Amniotic stem cell (primary cell): Measurements from ENCODE around the gene MEF2A.
"Not testable (repeated sequence)": the region's sequence is repeated elsewhere in the genome, so short reads cannot be mapped to it uniquely, and the experiment has no call there.

Source experiments
- DNase-seq: peaks from one replicate; lab custom pipeline; 2025; lab: John Stamatoyannopoulos, UW

Gene MEF2A

DNA sequence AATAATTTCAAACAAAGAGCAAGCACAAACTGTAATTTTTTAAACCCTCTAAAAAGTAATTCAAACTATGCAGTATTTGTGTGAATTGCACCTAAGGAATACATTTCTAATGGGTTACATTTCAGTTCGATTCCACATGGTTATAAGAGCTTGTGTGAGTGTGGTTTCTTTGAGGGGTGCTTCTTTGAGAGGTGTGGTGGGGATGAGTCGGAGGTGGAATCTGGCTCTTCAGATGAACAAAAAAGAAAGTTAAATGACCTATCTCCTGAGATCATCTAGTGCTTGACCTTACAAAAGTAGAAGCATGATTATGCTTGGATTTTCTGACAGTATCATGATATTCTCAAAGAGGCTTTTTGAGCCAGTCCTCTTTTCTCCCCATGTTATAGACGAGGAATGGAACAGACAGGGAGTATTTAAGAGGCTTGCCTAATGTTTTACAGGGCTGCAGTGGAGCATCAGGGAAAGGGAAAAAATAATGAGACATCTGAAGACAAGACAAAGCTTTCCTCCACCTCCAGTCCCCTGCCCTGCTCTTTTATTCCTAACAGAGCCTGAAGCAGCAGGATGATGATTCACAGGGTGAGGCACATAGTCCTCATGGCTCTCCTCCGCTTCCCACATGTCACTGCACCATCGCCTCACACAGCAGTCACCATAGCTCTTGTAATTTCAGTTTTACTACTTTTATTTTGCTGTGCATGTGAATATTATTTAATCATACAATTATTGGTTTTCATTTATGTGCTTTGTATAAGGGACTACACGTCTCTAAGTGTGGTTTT lies 85.4 kb downstream of the MEF2A start:
- DNase-seq, result peak; percentile 19

DNA sequence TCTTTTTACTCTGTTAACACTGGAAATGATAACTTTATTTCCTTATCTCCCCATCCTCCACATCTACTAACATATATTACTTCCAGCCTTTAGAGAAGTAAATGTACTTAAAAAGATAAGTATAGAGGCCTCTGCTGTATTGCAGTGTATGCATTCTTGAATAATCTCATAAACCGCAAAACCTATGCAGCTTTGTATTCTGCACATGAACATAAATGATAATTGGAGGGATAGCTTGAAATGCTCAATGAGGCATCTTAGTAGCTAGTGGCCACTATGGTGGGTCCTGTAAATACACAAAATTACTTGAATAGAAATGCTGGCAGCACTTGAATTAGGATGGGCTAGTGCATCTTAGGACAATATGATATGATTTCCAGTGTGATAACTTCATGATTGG lies 90.4 kb downstream of the MEF2A start:
- no peak for DNase-seq

DNA sequence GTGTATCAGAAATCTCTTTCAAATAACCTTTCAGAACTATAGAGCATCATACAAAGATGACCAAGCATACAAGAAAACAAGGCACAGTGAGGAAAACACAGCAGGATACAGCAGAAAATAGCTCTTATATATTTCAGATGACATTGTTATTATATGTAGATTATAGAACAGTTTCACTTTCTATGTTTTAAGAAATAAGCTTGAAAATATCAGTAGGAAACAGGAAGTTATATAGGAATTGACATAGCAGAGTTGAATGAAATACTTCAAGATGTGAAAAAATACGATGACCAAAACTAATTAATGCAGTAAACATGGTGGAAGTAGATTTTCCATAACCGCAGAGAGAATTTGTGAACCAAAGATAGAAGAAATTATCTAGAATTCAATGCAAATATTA lies 92.2 kb downstream of the MEF2A start:
- DNase-seq, result no peak

DNA sequence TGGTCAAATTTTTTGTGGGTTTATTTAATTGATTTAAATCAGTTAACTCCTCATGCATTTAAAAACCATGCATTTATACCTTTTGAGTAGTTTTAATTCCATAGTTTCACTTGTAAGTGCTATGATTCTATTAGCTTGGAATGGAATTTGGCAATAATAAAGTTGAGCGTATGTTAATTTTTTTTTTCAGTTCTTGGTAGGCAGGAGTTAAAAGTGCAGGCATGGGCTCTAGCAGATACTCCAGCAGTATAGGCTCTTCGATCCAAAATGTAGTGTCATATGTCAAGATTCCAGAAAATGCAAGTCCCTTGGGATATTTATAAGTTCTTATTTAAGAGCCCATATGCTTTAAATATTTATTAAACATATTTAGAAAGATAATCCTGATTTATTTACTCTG lies 97.1 kb downstream of the MEF2A start:
- DNase-seq, result no peak

DNA sequence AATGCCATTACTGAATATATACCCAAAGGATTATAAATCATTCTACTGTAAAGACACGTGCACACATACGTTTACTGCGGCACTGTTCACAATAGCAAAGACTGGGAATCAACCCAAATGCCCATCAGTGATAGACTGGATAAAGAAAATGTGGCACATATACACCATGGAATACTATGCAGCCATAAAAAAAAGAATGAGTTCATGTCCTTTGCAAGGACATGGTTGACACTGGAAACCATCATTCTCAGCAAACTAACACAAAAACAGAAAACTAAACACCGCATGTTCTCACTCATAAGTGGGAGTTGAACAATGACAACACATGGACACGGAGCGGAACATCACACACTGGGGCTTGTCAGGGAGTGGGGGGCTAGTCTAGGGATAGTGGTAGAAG lies 100.3 kb downstream of the MEF2A start:
- not testable (repeated sequence) for DNase-seq

DNA sequence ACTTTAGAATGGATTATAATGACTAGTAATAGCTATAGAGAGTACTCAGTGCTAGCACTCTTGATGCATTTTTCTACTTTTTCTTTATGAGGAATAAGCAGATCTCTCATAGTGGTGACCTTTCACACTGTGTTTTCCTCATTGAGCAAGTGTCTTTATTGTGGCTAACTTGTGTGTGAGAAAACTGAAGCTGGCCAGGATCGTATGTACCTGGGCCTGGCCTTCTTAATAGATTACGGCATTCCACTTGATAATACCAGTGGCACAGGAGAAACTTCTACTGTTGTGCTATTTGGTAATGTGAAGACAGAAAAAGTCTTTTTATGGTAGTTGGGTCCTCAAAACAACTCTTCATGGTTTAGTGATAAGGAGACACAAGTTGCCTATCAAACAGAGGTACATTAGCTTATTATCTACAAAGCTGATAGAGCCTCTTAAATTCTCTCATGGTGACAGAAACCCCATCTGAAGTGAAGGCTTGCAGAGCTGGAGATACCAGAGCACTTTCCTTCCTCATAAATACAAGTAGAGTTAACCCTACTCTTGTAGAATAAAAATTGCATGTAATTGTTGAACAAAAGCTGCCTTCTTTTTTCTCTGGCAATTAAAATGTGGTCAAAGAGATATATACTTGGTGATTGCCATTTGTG lies 102.9 kb downstream of the MEF2A start:
- DNase-seq, result no peak

DNA sequence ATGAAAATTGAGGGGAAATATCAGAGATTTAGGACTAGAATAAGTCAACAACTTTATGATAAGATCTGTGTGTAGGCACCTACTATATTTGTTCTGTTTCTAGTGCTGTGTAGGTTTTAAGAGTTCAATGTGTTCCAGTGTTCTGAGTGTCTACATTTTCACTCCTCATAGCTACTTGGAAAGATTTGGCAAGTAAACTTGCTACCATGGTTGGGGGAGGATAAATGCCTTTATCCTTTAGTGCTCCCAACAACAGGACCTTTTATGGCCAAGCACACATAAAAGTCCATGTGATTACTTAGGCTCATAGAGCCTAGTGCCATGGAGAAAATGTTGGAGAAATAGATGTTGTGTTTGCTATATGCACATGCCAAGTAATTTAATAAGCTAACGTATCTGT lies 103.5 kb downstream of the MEF2A start:
- no peak for DNase-seq

DNA sequence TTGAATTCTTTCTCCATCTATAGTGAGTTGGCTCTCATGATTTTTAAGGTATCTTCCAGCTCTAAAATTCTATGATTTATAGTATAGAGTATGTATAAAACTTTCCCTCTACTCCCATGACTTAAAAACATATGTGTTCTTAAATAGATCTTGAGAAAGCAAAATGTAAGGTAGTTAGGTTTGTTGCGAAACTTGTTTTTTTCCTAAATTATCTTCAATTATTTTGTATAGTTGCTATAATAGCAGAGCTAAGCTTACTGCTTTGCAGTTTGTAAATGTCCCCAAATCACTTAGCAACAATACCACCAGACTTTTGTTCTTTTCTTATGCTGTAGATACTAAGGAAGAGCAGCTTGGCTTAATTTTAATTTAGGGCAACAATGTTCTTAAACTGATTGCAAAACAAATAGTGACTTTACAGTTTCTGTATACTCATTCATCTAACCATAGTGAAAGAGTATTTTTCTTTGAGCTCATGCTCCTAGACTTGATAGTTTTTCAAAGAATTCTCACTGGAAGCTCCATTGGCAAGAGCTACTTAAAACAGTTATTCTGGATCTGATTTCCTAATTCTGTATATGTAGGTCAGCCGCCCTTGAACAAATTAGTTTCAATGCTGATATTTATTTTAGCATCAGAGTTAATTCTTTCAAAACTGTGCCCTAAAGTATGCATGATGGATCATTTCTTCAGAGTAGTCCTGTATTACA lies 106.3 kb downstream of the MEF2A start:
- DNase-seq, result no peak

DNA sequence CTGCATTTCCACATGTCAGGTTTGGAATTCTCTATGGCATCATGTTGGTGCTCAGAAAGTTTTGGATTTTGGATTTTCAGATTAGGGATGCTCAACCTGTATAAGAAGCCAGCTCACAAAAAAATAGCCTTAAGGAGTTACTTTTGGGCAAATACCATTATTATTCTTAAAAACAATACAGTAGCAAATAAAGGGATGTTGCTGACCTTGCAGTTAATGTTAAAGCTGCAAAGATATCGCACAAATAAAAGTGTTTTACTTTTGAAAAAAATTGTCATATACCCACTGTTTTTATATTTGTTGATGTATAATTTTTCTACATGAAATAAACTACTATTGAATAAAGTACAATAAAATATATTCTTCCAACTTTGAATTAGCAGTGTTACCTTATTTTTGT lies 107.3 kb downstream of the MEF2A start:
- DNase-seq, result no peak

DNA sequence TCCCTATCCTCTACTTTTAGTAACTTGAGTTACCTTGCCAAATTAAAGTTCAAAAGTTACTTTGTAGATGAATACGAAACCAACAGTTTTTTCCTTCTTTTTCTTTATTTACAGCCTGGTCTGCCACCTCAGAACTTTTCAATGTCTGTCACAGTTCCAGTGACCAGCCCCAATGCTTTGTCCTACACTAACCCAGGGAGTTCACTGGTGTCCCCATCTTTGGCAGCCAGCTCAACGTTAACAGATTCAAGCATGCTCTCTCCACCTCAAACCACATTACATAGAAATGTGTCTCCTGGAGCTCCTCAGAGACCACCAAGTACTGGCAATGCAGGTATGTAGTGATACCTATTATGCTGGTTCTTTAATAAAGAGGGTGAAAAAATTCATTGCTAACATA lies 108.5 kb downstream of the MEF2A start:
- no peak for DNase-seq

DNA sequence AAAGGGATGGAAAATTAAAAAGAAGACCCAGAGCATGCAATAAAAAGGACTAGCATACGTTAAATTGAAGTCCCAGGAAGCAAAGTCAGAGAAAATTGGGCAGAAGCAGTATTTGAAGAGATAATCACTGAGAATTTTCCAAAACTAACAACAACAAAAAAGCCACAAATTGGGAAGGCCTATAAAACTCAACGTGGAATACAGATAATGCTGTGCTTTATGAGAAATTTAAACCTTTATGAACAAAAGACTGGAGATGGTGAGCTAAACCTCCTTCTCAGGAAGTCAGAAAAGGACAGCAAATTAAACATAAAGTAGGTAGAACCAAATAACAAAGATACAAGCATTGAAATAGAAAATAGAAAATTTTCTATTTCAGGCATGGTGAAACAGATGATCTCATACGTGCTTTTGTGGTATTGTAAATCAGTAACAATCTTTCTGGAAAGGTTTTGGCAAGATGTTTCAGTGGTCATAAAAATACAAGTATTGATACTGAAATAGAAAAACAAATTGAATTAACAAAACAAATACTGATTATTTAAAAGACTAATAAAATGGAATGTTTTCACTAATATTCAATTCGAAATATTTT lies 111.9 kb downstream of the MEF2A start:
- no peak for DNase-seq

DNA sequence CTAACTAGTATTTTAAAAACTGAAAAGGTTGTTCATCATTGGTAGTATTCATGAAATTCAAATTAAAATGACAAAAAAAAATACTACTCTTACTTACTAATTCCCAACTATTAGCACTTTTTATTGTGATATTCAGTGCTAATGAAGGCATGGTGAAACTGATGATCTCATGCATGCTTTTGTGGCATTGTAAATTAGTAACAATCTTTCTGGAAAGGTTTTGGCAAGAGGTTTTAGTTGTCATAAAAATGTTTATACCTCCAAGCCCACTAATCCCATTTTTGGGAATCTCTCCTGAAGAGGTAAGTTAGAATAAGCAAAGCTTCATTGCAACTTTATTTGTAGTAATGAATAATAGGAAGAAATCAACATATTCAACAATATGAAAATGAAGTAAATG lies 114.5 kb downstream of the MEF2A start:
- DNase-seq, result no peak

DNA sequence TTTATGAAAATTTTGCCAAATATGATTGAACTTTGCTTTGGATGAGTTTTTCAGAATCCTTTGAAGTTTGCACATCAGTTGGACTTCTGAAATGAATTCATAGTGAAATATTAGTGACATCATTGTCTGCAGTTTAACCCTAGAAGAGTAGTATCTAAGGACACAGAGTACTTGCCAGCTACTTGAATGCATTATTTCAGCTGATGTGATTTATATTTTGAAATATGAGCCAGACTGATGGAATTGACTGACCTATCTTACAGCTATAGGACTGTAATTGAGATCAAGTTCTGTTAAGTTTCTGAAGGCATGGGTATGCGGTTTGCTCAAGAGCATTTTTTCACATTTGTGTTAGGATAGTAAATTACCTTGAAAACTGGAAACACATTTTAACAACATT lies 116.2 kb downstream of the MEF2A start:
- DNase-seq, result no peak

DNA sequence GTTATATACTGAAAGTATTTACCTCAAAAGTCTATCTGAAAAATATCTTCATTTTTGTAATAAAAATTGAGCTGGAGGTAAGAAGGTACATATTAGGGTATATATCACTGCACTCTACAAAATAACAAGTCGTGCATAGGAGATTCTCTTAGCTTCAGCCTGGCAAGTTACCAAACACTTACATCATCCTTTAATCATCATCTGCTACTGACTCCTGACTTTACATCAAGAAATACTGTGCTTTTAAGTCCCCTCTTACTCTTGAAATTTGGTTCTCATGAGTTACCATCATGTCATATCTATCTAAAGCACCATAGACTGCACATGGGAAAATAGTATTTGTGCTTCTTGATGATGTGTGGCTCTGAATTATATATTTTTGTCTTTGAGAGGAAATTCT lies 116.7 kb downstream of the MEF2A start:
- DNase-seq, result peak; percentile 50

DNA sequence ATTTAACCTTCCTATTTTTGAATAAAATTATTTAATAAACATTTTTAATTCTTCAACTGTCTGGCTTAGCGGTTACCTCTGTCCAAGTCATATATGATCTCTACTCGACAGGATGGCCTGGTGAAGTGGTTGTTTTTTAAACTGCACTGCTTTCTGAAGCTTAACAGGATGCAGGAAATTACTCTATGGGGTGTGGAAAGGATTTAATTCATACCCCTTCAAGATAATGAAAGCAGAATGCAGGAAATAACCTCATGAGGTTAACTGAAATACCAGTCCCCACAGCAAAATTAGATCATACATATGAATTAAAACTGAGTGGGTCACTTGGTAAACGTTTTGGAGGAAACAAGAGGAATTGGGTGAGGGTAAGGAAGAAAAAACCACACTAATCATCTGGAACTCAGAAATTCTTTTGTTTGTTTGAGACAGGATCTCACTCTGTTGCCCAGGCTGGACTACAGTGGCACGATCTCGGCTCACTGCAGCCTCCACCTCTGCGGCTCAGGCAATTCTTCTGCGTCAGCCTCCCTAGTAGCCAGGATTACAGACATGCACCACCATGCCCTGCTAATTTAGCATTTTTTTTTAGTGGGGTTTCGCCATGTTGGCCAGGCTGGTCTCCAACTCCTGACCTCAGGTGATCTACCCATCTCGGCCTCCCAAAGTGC lies 117.4 kb downstream of the MEF2A start:
- no peak for DNase-seq

DNA sequence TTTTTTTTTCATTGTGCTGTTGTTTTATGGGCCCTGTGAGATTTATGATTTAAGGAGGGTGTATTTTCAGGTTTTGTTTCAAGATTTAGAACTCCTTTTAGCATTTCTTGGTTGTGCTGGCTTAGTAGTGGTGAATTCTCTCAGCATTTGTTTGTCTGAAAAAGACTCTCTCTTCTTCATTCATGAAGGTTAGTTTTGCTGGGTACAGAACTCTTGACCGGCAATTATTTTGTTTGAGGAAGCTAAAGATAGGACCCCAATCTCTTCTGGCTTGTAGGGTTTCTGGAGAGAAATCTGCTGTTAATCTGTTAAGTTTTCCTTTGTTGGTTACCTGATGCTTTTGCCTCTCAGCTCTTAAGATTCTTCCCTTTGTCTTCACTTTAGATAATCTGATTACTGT lies 120.5 kb downstream of the MEF2A start:
- DNase-seq, result no peak

DNA sequence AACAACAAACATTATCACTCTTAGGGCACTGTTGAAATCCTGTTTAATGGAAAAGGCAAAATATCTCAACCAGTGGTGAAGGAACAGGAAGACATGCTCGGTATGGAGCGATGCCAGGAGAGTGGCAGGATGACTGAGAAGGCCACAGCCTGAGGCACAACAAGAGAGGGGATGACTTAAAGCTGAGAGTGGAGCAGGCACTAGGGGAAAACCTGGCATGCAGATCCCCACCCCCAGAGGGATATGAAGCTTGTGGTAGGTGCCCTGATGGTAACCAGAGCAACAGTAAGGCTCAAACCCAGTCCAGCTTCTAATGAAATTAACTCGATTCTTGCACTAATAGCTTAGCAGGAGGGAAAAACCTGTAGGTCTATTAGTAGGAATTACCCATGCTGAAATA lies 127.0 kb downstream of the MEF2A start:
- DNase-seq, result no peak

DNA sequence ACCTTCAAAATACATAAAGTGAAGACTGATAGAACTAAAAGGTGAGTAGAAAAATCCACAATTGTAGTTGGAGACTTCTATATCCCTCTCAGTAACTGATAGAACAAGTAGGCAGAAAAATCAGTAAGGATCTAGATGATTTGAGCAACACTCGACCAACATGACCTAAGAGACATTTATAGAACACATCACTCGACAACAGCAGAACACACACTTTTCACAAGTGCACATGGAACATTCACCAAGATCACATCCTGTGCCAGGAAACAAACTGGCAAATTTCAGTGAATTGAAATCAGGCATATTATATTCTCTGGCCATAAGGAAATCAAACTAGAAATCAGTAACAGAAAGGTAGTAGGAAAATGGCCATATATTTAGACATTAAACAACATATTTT lies 130.3 kb downstream of the MEF2A start:
- DNase-seq, result no peak

DNA sequence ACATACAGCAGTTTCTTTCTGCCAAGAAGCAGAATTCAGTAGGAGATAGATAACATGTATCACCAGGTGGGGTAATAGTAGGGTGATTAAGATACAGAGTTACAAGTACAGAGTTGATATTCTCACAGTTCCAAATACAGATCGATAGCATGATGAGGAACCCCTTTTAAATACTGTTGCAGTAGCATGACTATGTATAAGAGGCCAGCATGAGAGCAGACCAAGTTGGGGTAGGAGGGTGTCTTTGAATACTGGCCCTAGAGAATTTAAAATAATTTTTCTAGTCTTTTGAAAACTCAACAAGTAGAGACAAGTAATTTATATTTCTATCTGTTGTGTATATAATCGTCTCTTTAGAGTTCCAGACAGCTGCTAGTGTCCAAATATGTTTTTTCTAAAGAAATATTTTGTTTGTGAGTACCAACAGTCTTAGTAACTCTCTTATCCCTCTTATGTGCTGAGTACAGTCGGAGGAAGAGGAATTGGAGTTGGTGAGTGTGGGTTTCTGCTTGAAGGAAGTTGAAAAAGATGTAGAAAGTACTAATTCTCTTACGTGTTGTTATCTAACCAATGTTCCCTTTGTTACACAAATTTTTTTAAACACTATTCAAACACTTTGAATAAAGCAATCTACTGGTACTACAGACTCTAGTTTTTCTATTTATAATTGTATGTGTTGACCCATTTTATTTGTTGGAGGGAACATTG lies 137.3 kb downstream of the MEF2A start:
- DNase-seq, result no peak

DNA sequence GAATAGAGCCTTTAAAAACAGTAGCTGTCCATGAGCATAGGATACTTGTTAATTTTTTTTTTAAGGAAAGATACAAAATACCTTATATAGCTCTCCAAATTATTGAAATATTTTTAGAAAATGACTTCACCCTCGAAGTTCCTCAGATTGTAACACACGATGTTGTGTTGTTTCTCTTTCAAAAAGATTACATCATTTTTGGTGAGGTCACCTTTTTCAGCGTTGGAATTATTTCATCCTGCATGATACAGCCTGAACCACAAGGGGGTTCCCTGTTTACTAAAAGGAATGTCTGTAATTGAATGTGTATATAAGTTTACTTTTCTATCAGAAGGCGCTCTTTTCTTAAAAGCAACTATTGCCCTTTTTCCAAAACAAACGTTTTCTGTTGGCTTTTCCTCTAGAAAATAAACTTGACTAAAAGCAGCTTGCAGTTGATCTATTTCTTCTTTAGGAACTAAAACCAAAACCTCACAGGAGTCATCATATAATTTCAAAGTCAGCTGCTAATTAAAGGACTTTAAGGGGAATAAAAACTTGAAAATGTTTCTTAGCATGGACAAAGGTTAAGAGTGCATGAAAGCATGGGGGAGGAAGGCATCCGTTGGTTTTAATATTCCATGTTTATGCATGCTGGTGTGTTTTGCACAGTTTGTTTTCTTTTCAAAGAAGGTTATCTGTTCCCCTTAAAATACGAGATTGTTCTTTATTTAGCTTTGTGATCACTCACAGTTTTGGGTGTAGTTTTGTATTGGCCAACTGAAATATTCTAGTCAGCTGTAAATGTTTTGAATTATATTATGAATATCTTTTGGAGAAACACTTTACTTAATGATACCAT lies 138.0 kb downstream of the MEF2A start:
- peak; percentile 79 for DNase-seq

DNA sequence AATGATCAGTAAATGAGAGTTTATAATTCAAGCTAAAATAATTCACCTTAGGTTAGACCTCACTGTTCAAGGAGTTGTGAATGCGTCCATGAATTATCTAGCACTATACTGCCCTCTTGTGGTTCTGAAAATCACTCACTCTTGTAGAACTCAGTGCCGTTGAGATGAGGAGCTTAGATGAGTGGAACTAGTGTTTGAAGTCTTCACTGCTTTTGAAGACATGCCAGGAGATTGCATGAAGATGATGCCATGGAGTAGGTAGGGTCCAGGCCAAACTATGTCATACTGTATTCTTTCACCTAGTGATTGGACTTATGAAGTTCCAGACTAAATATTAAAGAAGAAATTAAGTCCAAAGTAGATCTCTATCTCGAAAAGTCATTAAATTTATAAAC lies 138.7 kb downstream of the MEF2A start:
- DNase-seq, result peak; percentile 78
